Osteocyte (in vitro differentiated cells): ENCODE measurements around the gene DOK7. TPM values are rescaled to one million over a fixed set of nuclear protein-coding genes. Genes with fewer than 3 reads are reported as not detected.

ENCODE experiments used
- DNase-seq: peaks from one replicate; pipeline ENCODE4 v3.0.0; 2021; ENCODE audit warnings: mixed read lengths; ENCODE audit not compliant: unreplicated experiment; ENCODE audit errors: extremely low spot score
- H3K27ac Mint-ChIP-seq: one replicate; pipeline ENCODE4 v1.8.0; 2021; ENCODE audit warnings: mild to moderate bottlenecking, mixed read lengths; ENCODE audit not compliant: unreplicated experiment
- H3K27me3 Mint-ChIP-seq: one replicate; pipeline ENCODE4 v1.8.0; 2021; ENCODE audit warnings: mixed read lengths; ENCODE audit not compliant: unreplicated experiment
- H3K36me3 Mint-ChIP-seq: one replicate; pipeline ENCODE4 v1.8.0; 2021; ENCODE audit warnings: mixed read lengths; ENCODE audit not compliant: unreplicated experiment
- H3K4me1 Mint-ChIP-seq: one replicate; pipeline ENCODE4 v1.8.0; 2021; ENCODE audit warnings: mixed read lengths; ENCODE audit not compliant: unreplicated experiment
- H3K4me3 Mint-ChIP-seq: one replicate; pipeline ENCODE4 v1.8.0; 2021; ENCODE audit warnings: mild to moderate bottlenecking, moderate library complexity, mixed read lengths; ENCODE audit not compliant: unreplicated experiment
- H3K9me3 Mint-ChIP-seq: one replicate; pipeline ENCODE4 v1.8.0; 2021; ENCODE audit warnings: mixed read lengths; ENCODE audit not compliant: unreplicated experiment
- total RNA-seq: library from RNA; stranded (reverse); gene quantifications from 2 replicates; pipeline ENCODE4 v1.2.1, GENCODE V29; 2021
- TF ChIP-seq, protein P1 (sequence below): fragments of 200-600 bp; sonication (generic); IDR thresholded peaks from 2 replicates; pipeline ENCODE4 v1.5.0; 2021; ENCODE audit warnings: antibody characterized with exemption, mild to moderate bottlenecking, moderate library complexity

DOK7 gene
- total RNA-seq, 1 donor from 2014 or later = not detected

GRCh38 chr4:3520796-3521600 is 57.9 kb downstream of the DOK7 start:
- H3K4me1 Mint-ChIP-seq = no peaks in the 10 kb centered on the region
- no peaks in the 10 kb centered on the region for H3K9me3 Mint-ChIP-seq
- H3K4me3 Mint-ChIP-seq = no peak overlapping the region
- DNase-seq = no peak
- H3K36me3 Mint-ChIP-seq = peaks cover 20% of the 10 kb centered on the region
- H3K27me3 Mint-ChIP-seq = no peaks in the 10 kb centered on the region
- TF ChIP-seq, protein P1, sequence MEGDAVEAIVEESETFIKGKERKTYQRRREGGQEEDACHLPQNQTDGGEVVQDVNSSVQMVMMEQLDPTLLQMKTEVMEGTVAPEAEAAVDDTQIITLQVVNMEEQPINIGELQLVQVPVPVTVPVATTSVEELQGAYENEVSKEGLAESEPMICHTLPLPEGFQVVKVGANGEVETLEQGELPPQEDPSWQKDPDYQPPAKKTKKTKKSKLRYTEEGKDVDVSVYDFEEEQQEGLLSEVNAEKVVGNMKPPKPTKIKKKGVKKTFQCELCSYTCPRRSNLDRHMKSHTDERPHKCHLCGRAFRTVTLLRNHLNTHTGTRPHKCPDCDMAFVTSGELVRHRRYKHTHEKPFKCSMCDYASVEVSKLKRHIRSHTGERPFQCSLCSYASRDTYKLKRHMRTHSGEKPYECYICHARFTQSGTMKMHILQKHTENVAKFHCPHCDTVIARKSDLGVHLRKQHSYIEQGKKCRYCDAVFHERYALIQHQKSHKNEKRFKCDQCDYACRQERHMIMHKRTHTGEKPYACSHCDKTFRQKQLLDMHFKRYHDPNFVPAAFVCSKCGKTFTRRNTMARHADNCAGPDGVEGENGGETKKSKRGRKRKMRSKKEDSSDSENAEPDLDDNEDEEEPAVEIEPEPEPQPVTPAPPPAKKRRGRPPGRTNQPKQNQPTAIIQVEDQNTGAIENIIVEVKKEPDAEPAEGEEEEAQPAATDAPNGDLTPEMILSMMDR = no peak
- H3K27ac Mint-ChIP-seq = no peak overlapping the region

- no peaks in the 10 kb centered on the region for H3K27me3 Mint-ChIP-seq
- no peaks in the 10 kb centered on the region for H3K9me3 Mint-ChIP-seq
- TF ChIP-seq, protein P1 = no peak
- peaks cover 17% of the 10 kb centered on the region for H3K36me3 Mint-ChIP-seq
- no peaks in the 10 kb centered on the region for H3K4me1 Mint-ChIP-seq
- H3K27ac Mint-ChIP-seq = no peak overlapping the region
- no peak for DNase-seq
- H3K4me3 Mint-ChIP-seq = no peak overlapping the region
Measured at GRCh38 chr4:3521621-3522325, 58.7 kb downstream of the DOK7 start.

DNA sequence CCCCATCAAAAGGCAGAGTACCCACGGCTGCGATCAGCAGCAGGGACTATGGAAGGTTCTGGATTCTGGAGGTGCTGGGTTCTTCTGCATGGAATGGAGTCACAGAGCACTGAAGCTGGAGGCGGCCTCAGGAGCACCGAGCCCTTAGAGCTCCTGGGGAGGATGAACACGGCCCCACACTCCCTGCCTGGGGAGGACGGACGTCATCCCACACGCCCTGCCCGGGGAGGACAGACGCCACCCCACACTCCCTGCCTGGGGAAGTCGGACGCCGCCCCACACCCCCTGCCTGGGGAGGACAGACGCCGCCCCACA is 59.2 kb downstream of the DOK7 start:
- H3K4me3 Mint-ChIP-seq = no peak overlapping the region
- H3K9me3 Mint-ChIP-seq = no peaks in the 10 kb centered on the region
- H3K27ac Mint-ChIP-seq = no peak overlapping the region
- TF ChIP-seq, protein P1 = no peak
- H3K27me3 Mint-ChIP-seq = no peaks in the 10 kb centered on the region
- H3K36me3 Mint-ChIP-seq = peaks cover 15% of the 10 kb centered on the region
- no peak for DNase-seq
- H3K4me1 Mint-ChIP-seq = no peaks in the 10 kb centered on the region

- Mint-ChIP-seq H3K27me3 (no peaks in the 10 kb centered on the region), H3K4me1 (no peaks in the 10 kb centered on the region), H3K9me3 (no peaks in the 10 kb centered on the region), H3K4me3 (no peak overlapping the region), H3K27ac (no peak overlapping the region), H3K36me3 (peaks cover 13% of the 10 kb centered on the region)
- TF ChIP-seq, protein P1 = no peak
- DNase-seq = no peak
Measured at GRCh38 chr4:3522651-3523050, 59.5 kb downstream of the DOK7 start.

DNA sequence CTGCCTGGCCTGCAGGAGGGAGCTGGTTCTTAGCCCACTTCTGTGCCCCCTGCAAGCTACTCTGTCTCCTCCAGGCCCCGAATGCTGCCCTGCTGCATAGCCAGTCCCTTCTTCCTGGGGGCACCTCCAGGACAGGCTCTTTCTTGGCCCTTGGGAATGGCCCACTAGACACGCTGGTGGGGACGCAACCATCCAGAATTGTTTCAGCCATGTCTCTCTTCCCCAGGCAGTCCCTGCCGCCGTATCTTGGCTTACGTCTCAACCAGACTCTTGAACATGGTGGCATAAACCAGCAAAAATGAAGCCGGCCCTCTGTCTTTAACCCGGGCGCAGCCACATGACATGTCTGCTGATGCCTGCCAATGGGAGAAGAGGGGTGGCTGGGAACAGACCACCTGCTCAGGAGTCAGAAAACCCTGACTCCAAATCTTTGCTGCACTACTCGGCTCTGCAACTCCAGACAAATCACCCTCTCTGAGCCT is 60.1 kb downstream of the DOK7 start:
- Mint-ChIP-seq H3K36me3 (peaks cover 13% of the 10 kb centered on the region), H3K9me3 (no peaks in the 10 kb centered on the region), H3K4me1 (no peaks in the 10 kb centered on the region), H3K4me3 (no peak overlapping the region), H3K27ac (no peak overlapping the region), H3K27me3 (no peaks in the 10 kb centered on the region)
- no peak for DNase-seq
- TF ChIP-seq, protein P1 = no peak
